GM12873 (cell line): ENCODE measurements around the gene SLC16A2.

Source experiments
- TF ChIP-seq, protein P1 (sequence below): IDR thresholded peaks from 2 replicates; pipeline ENCODE4 v1.5.1; 2012; ENCODE audit warnings: low read depth, mild to moderate bottlenecking, moderate library complexity, low read length, control low read depth; ENCODE audit not compliant: insufficient read depth; ENCODE audit errors: missing control alignments

SLC16A2 gene

DNA sequence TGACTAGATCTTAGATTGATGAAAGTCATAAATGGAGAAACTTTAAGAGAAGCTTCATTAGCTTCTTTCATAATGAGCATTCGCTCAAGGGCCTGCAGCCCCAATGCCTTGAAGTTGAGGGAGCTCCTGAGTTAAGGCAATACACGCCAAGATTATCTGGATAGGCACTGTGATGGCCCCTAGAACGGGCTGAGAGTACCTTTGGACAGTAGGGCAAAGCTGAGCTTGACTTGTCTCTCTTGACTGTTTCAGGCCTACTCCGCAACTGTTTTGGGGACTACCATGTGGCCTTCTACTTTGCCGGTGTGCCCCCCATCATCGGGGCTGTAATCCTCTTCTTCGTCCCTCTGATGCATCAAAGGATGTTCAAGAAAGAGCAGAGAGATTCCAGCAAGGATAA is 109.8 kb downstream of the SLC16A2 start:
- TF ChIP-seq, protein P1, sequence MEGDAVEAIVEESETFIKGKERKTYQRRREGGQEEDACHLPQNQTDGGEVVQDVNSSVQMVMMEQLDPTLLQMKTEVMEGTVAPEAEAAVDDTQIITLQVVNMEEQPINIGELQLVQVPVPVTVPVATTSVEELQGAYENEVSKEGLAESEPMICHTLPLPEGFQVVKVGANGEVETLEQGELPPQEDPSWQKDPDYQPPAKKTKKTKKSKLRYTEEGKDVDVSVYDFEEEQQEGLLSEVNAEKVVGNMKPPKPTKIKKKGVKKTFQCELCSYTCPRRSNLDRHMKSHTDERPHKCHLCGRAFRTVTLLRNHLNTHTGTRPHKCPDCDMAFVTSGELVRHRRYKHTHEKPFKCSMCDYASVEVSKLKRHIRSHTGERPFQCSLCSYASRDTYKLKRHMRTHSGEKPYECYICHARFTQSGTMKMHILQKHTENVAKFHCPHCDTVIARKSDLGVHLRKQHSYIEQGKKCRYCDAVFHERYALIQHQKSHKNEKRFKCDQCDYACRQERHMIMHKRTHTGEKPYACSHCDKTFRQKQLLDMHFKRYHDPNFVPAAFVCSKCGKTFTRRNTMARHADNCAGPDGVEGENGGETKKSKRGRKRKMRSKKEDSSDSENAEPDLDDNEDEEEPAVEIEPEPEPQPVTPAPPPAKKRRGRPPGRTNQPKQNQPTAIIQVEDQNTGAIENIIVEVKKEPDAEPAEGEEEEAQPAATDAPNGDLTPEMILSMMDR = no peak

DNA sequence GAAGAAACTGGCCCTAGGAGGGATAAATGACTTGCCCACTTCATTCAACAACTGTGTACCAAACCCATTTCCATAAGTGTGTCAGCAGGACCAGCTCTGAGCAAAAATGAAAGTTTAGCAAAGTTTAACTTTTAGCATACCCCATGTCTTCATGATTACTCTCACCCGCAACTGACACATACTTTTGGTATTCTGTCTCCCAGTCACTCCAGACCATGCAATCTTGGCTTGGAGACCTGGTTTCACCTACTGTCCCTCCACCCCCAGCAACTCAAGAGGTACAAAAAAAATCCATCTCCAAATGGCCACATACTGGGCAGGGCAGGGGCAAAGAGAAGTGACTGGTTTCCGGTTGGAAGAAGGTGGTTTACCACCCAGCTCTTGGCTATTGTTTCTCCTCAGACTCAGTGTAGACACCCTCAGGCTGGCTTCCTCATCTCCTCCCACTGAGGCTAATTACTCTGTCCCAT is 113.3 kb downstream of the SLC16A2 start:
- TF ChIP-seq, protein P1 = no peak

DNA sequence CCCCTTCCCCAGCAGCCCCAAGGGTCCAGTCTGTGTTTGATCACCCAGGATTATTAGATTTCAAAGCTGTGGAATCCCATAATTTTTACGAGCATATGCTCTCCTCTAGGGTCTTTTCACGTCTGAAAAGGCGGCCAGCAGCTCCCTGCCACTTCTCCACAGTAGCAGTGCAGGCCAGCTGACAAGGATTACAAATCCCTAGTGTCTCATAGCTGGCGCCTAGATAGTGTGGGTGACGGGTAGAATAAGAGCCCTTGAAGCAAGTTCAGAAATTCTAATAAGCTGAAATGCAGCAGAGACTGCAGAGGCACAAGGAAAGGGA is 113.8 kb downstream of the SLC16A2 start:
- TF ChIP-seq, protein P1 = no peak

DNA sequence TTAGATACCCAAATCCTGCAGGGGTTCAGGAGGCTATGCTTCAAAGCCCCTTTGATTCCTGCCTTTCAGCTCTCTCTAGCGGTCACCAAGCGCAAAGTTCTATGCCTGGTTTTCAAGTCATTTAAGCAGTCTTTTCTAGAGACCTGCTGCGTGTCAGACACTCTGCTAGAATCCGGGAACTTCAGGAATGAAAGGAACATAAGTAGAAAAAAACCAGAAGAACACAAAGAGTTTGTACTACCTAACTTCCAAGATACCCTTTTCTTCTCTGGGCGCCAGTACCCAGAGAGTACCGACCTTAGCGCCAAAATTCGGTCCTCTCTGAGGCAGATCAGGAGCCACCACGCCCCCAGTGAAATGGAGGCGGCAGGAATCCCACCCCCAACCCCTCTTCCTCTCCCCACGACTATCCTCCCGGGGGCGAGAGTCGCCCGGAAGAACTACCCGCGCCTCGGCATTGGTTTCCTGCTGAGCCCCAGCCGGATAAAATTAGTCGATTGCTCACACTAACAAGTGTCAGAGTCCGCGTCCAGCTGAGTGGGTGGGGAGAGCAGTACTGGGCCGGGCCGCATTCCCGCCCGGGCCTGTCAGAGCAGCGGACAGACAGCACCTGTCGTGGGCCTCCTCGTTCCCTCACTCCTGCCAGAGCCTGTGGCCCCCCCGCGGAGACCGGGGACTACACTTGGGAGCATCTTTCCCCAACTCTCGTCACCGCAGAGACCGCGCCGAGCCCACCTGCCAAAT is 114.3 kb downstream of the SLC16A2 start:
- TF ChIP-seq, protein P1 = no peak

DNA sequence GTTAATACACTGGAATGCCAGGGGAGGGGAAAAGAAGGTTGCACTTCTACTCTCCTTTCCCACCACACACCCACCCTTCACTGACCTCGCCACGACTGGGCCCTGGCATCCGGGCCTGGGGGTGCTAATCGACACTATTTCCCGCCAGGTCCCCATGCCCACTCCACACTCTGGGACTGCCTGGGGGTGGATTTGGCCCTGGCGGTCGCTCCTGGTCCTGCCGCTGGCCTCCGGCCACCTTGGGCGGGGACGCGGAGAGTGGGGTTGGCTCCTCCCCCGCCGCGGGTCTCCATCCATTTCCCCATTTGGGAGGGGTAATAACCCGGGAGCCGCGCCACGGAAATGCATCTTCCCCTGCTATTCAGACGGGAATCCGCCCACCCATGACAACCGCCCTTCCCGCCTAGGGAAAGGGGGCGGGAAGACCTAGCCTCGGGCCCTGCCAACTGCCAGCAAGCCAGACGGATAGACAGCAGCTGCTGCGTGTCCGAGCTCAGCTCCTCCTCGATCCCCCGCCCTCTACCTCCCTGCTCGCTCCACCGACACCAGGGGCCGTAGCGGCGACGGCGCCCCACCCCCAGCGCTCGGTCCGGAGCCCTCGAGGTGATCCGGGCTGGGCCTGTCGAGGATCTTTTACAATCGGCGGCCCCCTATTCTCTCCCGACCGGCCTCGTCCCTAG is 115.0 kb downstream of the SLC16A2 start:
- TF ChIP-seq, protein P1 = peak; percentile 33

DNA sequence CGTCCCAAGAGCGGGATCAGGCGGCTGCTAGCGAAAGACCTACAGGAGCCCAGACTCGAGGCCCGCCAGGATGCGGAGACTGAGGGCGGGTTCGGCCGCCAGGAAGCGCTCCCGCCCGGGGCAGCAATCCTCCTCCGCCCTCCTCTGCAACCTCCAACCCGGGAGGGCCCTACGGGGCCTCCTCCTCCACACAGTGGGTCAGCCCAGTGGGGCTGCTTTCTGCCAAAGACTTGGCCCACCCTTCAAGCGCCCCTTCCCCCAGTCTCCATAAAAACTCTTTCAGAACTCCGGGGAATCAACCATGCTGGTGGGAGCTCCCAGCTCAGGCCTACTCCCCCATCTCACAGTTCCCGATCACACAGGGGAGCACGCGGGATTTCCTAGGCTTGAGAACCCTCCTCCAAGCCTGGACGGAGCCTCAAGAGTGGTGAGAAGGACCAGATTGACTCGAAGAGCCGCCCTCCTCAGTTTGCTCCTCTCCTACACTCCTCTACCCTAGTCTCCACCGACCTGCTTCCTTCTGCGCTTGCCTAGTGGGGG is 115.6 kb downstream of the SLC16A2 start:
- TF ChIP-seq, protein P1 = no peak

DNA sequence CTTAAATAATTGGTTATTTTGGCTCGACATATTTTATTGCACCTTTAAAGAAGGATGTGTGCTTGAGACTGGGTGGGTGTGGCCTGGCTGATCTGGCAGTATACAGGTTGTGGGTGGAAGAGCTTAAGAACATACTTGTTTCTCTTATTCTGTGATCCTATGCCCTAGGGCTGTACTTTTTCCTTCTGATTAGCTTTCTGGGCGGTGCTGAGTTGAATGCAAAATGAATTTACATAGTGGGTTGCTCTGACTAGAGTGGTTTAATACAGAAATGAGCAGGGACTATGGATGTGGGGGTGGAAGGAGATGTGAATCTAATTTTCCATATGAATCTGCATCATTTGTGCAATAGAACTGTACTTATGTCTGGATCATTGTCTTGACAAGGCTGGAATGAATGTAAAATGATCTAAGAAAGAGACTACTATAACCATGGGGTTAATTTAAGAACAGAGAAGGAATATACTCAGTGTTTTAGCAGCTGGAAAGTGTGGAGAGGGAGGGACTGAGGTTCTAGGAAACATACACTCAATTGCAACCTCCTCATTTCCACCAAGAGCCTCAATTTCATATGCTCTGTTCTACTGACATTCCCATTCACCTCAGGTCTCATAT is 119.4 kb downstream of the SLC16A2 start:
- TF ChIP-seq, protein P1 = no peak
